ENCODE data around the gene FNTB.

Gene FNTB

GRCh38 chr14:65100922-65101541 lies 114.3 kb downstream of the FNTB start:
- Histone ChIP-seq H3K36me3 (ENCODE audit: control insufficient read depth in 2 of 2, insufficient read depth in 2 of 2, low read length in 2 of 2) (no peaks in the 10 kb centered on the region), H3K4me1 (ENCODE audit: control insufficient read depth in 2 of 2, insufficient read depth in 2 of 2, low read length in 2 of 2) (peaks cover 25 to 51% of the 10 kb centered on the region in 2 donors), H3K27me3 (ENCODE audit: control insufficient read depth in 2 of 2, insufficient read depth in 2 of 2, low read length in 2 of 2) (no peaks in the 10 kb centered on the region), H3K9me3 (ENCODE audit: control insufficient read depth in 2 of 2, low read length in 2 of 2) (no peaks in the 10 kb centered on the region), H3K4me3 (ENCODE audit: low read length in 2 of 2) (peak overlapping the region; percentile 76 to 80), H3K9ac (ENCODE audit: low read depth in 1 of 2, low read length in 2 of 2) (peak overlapping the region; percentile 15 to 93), H3K27ac (ENCODE audit: low read depth in 2 of 2, low read length in 2 of 2) (peak overlapping the region; percentile 9 to 17)

- Histone ChIP-seq H3K9me3 (ENCODE audit: control insufficient read depth in 2 of 2, low read length in 2 of 2) (no peaks in the 10 kb centered on the region), H3K4me3 (ENCODE audit: low read length in 2 of 2) (peak overlapping the region; percentile 76 to 80), H3K27ac (ENCODE audit: low read depth in 2 of 2, low read length in 2 of 2) (peak overlapping the region; percentile 90 to 94), H3K36me3 (ENCODE audit: control insufficient read depth in 2 of 2, insufficient read depth in 2 of 2, low read length in 2 of 2) (no peaks in the 10 kb centered on the region), H3K4me1 (ENCODE audit: control insufficient read depth in 2 of 2, insufficient read depth in 2 of 2, low read length in 2 of 2) (peaks cover 18 to 43% of the 10 kb centered on the region in 2 donors), H3K9ac (ENCODE audit: low read depth in 1 of 2, low read length in 2 of 2) (peak overlapping the region; percentile 64 to 93), H3K27me3 (ENCODE audit: control insufficient read depth in 2 of 2, insufficient read depth in 2 of 2, low read length in 2 of 2) (no peaks in the 10 kb centered on the region)
Observed at GRCh38 chr14:65101631-65102440, 115.1 kb downstream of the FNTB start.

GRCh38 chr14:65102441-65103149 lies 115.9 kb downstream of the FNTB start, which contains the start of gene MAX:
MAX (minus strand) TSS chr14:65102517; CDS start chr14:65102339, 178 bp downstream.
- no peaks in the 10 kb centered on the region for H3K27me3 ChIP-seq (ENCODE audit: control insufficient read depth in 2 of 2, insufficient read depth in 2 of 2, low read length in 2 of 2)
- no peaks in the 10 kb centered on the region for H3K9me3 ChIP-seq (ENCODE audit: control insufficient read depth in 2 of 2, low read length in 2 of 2)
- no peaks in the 10 kb centered on the region for H3K36me3 ChIP-seq (ENCODE audit: control insufficient read depth in 2 of 2, insufficient read depth in 2 of 2, low read length in 2 of 2)
- peak within 1 kb of the TSS; percentile 90 to 94 for H3K27ac ChIP-seq (ENCODE audit: low read depth in 2 of 2, low read length in 2 of 2)
- peaks cover 18 to 36% of the 10 kb centered on the region in 2 donors for H3K4me1 ChIP-seq (ENCODE audit: control insufficient read depth in 2 of 2, insufficient read depth in 2 of 2, low read length in 2 of 2)
- H3K4me3 ChIP-seq (ENCODE audit: low read length in 2 of 2) = peak within 1 kb of the TSS; percentile 86 to 90
- H3K9ac ChIP-seq (ENCODE audit: low read depth in 1 of 2, low read length in 2 of 2) = peak within 1 kb of the TSS; percentile 64 to 93

- Histone ChIP-seq H3K4me3 (ENCODE audit: low read length in 2 of 2) (peak overlapping the region; percentile 86 to 90), H3K9ac (ENCODE audit: low read depth in 1 of 2, low read length in 2 of 2) (peak overlapping the region in 1 of 2 donors; percentile 63), H3K27ac (ENCODE audit: low read depth in 2 of 2, low read length in 2 of 2) (peak overlapping the region; percentile 60 to 71), H3K27me3 (ENCODE audit: control insufficient read depth in 2 of 2, insufficient read depth in 2 of 2, low read length in 2 of 2) (no peaks in the 10 kb centered on the region), H3K9me3 (ENCODE audit: control insufficient read depth in 2 of 2, low read length in 2 of 2) (no peaks in the 10 kb centered on the region), H3K36me3 (ENCODE audit: control insufficient read depth in 2 of 2, insufficient read depth in 2 of 2, low read length in 2 of 2) (no peaks in the 10 kb centered on the region), H3K4me1 (ENCODE audit: control insufficient read depth in 2 of 2, insufficient read depth in 2 of 2, low read length in 2 of 2) (peaks cover 16 to 29% of the 10 kb centered on the region in 2 donors)
Observed at GRCh38 chr14:65103150-65103760, 116.6 kb downstream of the FNTB start.

GRCh38 chr14:65104791-65105190 lies 118.1 kb downstream of the FNTB start:
- no peaks in the 10 kb centered on the region for H3K9me3 ChIP-seq (ENCODE audit: control insufficient read depth in 2 of 2, low read length in 2 of 2)
- H3K4me1 ChIP-seq (ENCODE audit: control insufficient read depth in 2 of 2, insufficient read depth in 2 of 2, low read length in 2 of 2) = peaks cover 13 to 27% of the 10 kb centered on the region in 2 donors
- H3K27me3 ChIP-seq (ENCODE audit: control insufficient read depth in 2 of 2, insufficient read depth in 2 of 2, low read length in 2 of 2) = no peaks in the 10 kb centered on the region
- H3K27ac ChIP-seq (ENCODE audit: low read depth in 2 of 2, low read length in 2 of 2) = no peak overlapping the region
- no peak overlapping the region for H3K4me3 ChIP-seq (ENCODE audit: low read length in 2 of 2)
- H3K36me3 ChIP-seq (ENCODE audit: control insufficient read depth in 2 of 2, insufficient read depth in 2 of 2, low read length in 2 of 2) = no peaks in the 10 kb centered on the region
- no peak overlapping the region for H3K9ac ChIP-seq (ENCODE audit: low read depth in 1 of 2, low read length in 2 of 2)

- no peaks in the 10 kb centered on the region for H3K27me3 ChIP-seq (ENCODE audit: control insufficient read depth in 2 of 2, insufficient read depth in 2 of 2, low read length in 2 of 2)
- no peak overlapping the region for H3K9ac ChIP-seq (ENCODE audit: low read depth in 1 of 2, low read length in 2 of 2)
- no peak overlapping the region for H3K4me3 ChIP-seq (ENCODE audit: low read length in 2 of 2)
- H3K27ac ChIP-seq (ENCODE audit: low read depth in 2 of 2, low read length in 2 of 2) = no peak overlapping the region
- peaks cover 13 to 20% of the 10 kb centered on the region in 2 donors for H3K4me1 ChIP-seq (ENCODE audit: control insufficient read depth in 2 of 2, insufficient read depth in 2 of 2, low read length in 2 of 2)
- no peaks in the 10 kb centered on the region for H3K36me3 ChIP-seq (ENCODE audit: control insufficient read depth in 2 of 2, insufficient read depth in 2 of 2, low read length in 2 of 2)
- H3K9me3 ChIP-seq (ENCODE audit: control insufficient read depth in 2 of 2, low read length in 2 of 2) = no peaks in the 10 kb centered on the region
Observed at GRCh38 chr14:65106316-65106715, 119.6 kb downstream of the FNTB start.

GRCh38 chr14:65106736-65107135 lies 120.0 kb downstream of the FNTB start:
- Histone ChIP-seq H3K27ac (ENCODE audit: low read depth in 2 of 2, low read length in 2 of 2) (no peak overlapping the region), H3K4me3 (ENCODE audit: low read length in 2 of 2) (no peak overlapping the region), H3K9ac (ENCODE audit: low read depth in 1 of 2, low read length in 2 of 2) (no peak overlapping the region), H3K9me3 (ENCODE audit: control insufficient read depth in 2 of 2, low read length in 2 of 2) (no peaks in the 10 kb centered on the region), H3K36me3 (ENCODE audit: control insufficient read depth in 2 of 2, insufficient read depth in 2 of 2, low read length in 2 of 2) (no peaks in the 10 kb centered on the region), H3K27me3 (ENCODE audit: control insufficient read depth in 2 of 2, insufficient read depth in 2 of 2, low read length in 2 of 2) (no peaks in the 10 kb centered on the region), H3K4me1 (ENCODE audit: control insufficient read depth in 2 of 2, insufficient read depth in 2 of 2, low read length in 2 of 2) (peaks cover 13 to 20% of the 10 kb centered on the region in 2 donors)

GRCh38 chr14:65107200-65107599 lies 120.5 kb downstream of the FNTB start:
- Histone ChIP-seq H3K9me3 (ENCODE audit: control insufficient read depth in 2 of 2, low read length in 2 of 2) (no peaks in the 10 kb centered on the region), H3K4me1 (ENCODE audit: control insufficient read depth in 2 of 2, insufficient read depth in 2 of 2, low read length in 2 of 2) (peaks cover 13 to 20% of the 10 kb centered on the region in 2 donors)

GRCh38 chr14:65109357-65109756 lies 122.7 kb downstream of the FNTB start:
- H3K9ac ChIP-seq (ENCODE audit: low read depth in 1 of 2, low read length in 2 of 2) = no peak overlapping the region
- H3K9me3 ChIP-seq (ENCODE audit: control insufficient read depth in 2 of 2, low read length in 2 of 2) = no peaks in the 10 kb centered on the region
- H3K36me3 ChIP-seq (ENCODE audit: control insufficient read depth in 2 of 2, insufficient read depth in 2 of 2, low read length in 2 of 2) = no peaks in the 10 kb centered on the region
- H3K27ac ChIP-seq (ENCODE audit: low read depth in 2 of 2, low read length in 2 of 2) = no peak overlapping the region
- no peaks in the 10 kb centered on the region for H3K27me3 ChIP-seq (ENCODE audit: control insufficient read depth in 2 of 2, insufficient read depth in 2 of 2, low read length in 2 of 2)
- no peak overlapping the region for H3K4me3 ChIP-seq (ENCODE audit: low read length in 2 of 2)
- H3K4me1 ChIP-seq (ENCODE audit: control insufficient read depth in 2 of 2, insufficient read depth in 2 of 2, low read length in 2 of 2) = peaks cover 2 to 6% of the 10 kb centered on the region in 2 donors

More at GRCh38 chr14:65107200-65107599, 120.5 kb downstream of the FNTB start:
- Histone ChIP-seq H3K27ac (ENCODE audit: low read depth in 2 of 2, low read length in 2 of 2) (no peak overlapping the region), H3K27me3 (ENCODE audit: control insufficient read depth in 2 of 2, insufficient read depth in 2 of 2, low read length in 2 of 2) (no peaks in the 10 kb centered on the region), H3K9ac (ENCODE audit: low read depth in 1 of 2, low read length in 2 of 2) (no peak overlapping the region), H3K4me3 (ENCODE audit: low read length in 2 of 2) (no peak overlapping the region), H3K36me3 (ENCODE audit: control insufficient read depth in 2 of 2, insufficient read depth in 2 of 2, low read length in 2 of 2) (no peaks in the 10 kb centered on the region)
